Liver (tissue), 9 donors: ENCODE measurements around the gene DR1. TPM values are rescaled to one million over a fixed set of nuclear protein-coding genes. Genes with fewer than 3 reads are reported as not detected.

Source experiments
- DNase-seq: peaks from one replicate; pipeline ENCODE4 v3.0.0-alpha.2; 2017; ENCODE audit warnings: low spot score
- H3K27ac ChIP-seq, 2 donors: one replicate each; pipeline ENCODE4 v1.7.0; 2013; ENCODE audit warnings: inconsistent platforms in 2 of 2, low read length in 2 of 2, control low read depth in 1 of 2, low read depth in 1 of 2, mild to moderate bottlenecking in 1 of 2
- H3K27me3 ChIP-seq, 4 donors: one replicate each; pipeline versions ENCODE4 v1.6.1 to v1.7.0; 2013; ENCODE audit warnings: low read length in 3 of 4, inconsistent platforms in 1 of 4, mild to moderate bottlenecking in 1 of 4, moderate library complexity in 1 of 4; ENCODE audit not compliant: control insufficient read depth in 4 of 4, insufficient read depth in 4 of 4
- H3K36me3 ChIP-seq, 4 donors: one replicate each; pipeline versions ENCODE4 v1.6.1 to v1.7.0; 2013; ENCODE audit warnings: low read length in 3 of 4, mild to moderate bottlenecking in 3 of 4, low read depth in 1 of 4, moderate library complexity in 1 of 4; ENCODE audit not compliant: control insufficient read depth in 4 of 4, insufficient read depth in 3 of 4
- H3K4me1 ChIP-seq, 4 donors: one replicate each; pipeline versions ENCODE4 v1.6.1 to v1.7.0; 2013; ENCODE audit warnings: low read length in 3 of 4, mild to moderate bottlenecking in 3 of 4, moderate library complexity in 1 of 4; ENCODE audit not compliant: control insufficient read depth in 4 of 4, insufficient read depth in 4 of 4
- H3K4me3 ChIP-seq, 3 donors: one replicate each; pipeline versions ENCODE4 v1.6.1 to v1.7.0; 2013; ENCODE audit warnings: low read length in 3 of 3, control low read depth in 1 of 3, low read depth in 1 of 3, mild to moderate bottlenecking in 1 of 3
- H3K9ac ChIP-seq, 2 donors: one replicate each; pipeline ENCODE4 v1.7.0; 2013; ENCODE audit warnings: low read length in 2 of 2, mild to moderate bottlenecking in 2 of 2, moderate library complexity in 2 of 2, control low read depth in 1 of 2, low read depth in 1 of 2
- H3K9me3 ChIP-seq, 4 donors: one replicate each; pipeline versions ENCODE4 v1.6.1 to v1.7.0; 2013; ENCODE audit warnings: low read length in 3 of 4; ENCODE audit not compliant: control insufficient read depth in 4 of 4
- EGR1 ChIP-seq, 2 donors: IDR thresholded peaks; 2 replicates each; pipeline ENCODE4 v1.6.1; 2016 to 2018; ENCODE audit warnings: antibody characterized with exemption in 2 of 2, low read depth in 2 of 2
- FOXA1 ChIP-seq: IDR thresholded peaks from 2 replicates; pipeline ENCODE4 v1.6.1; 2016; ENCODE audit warnings: antibody characterized with exemption
- FOXA2 ChIP-seq: IDR thresholded peaks from 2 replicates; pipeline ENCODE4 v1.6.1; 2016; ENCODE audit warnings: antibody characterized with exemption
- GABPA ChIP-seq, 2 donors: IDR thresholded peaks in 1 of 2; conservative IDR thresholded peaks in 1 of 2; 2 replicates each; pipeline ENCODE4 v1.6.1; 2016; ENCODE audit warnings: antibody characterized with exemption in 2 of 2, mild to moderate bottlenecking in 1 of 2, moderate library complexity in 1 of 2
- HNF4G ChIP-seq: IDR thresholded peaks from 2 replicates; pipeline ENCODE4 v1.6.1; 2016; ENCODE audit warnings: antibody characterized with exemption
- JUND ChIP-seq, 2 donors: IDR thresholded peaks; 2 replicates each; pipeline ENCODE4 v1.6.1; 2016; ENCODE audit warnings: antibody characterized with exemption in 2 of 2
- NR2F2 ChIP-seq: IDR thresholded peaks from 2 replicates; pipeline ENCODE4 v1.6.1; 2016; ENCODE audit warnings: antibody characterized with exemption
- RAD21 ChIP-seq, 2 donors: IDR thresholded peaks; 2 replicates each; pipeline ENCODE4 v1.6.1; 2016; ENCODE audit warnings: antibody characterized with exemption in 2 of 2, mild to moderate bottlenecking in 2 of 2
- RXRA ChIP-seq, 2 donors: IDR thresholded peaks; 2 replicates each; pipeline ENCODE4 v1.6.1; 2017 to 2018; ENCODE audit warnings: antibody characterized with exemption in 2 of 2, mild to moderate bottlenecking in 1 of 2
- SP1 ChIP-seq: IDR thresholded peaks from 2 replicates; pipeline ENCODE4 v1.6.1; 2018; ENCODE audit warnings: antibody characterized with exemption, mild to moderate bottlenecking
- YY1 ChIP-seq: IDR thresholded peaks from 2 replicates; pipeline ENCODE4 v1.6.1; 2016; ENCODE audit warnings: antibody characterized with exemption, mild to moderate bottlenecking
- WGBS: extraction: QIAGEN DNeasy Blood & Tissue Kit; methylation state at CpG from one replicate; pipeline ENCODE4 v1.1.7; 2013; 5-methylcytosine and 5-hydroxymethylcytosine counted together
- polyA plus RNA-seq, 2 donors: library from polyadenylated mRNA; stranded (reverse) in 1 of 2; unstranded in 1 of 2; fragments of 200-250 nt in 1 of 2; fragments of >200 nt in 1 of 2; fragmentation: Nextera tagmentation in 1 of 2; extraction: Ambion mirVana in 1 of 2; gene quantifications; one replicate each; pipeline versions ENCODE4 v1.2.1 to v1.2.3, GENCODE V29; 2013 to 2015
- total RNA-seq, 2 donors: library from RNA; depleted of rRNA; stranded (reverse); fragments of >200 nt; gene quantifications; one replicate each; pipeline ENCODE4 v1.2.3, GENCODE V29; 2014
- TF ChIP-seq, protein P1 (sequence below): IDR thresholded peaks from 2 replicates; pipeline ENCODE4 v1.6.1; 2016; ENCODE audit warnings: antibody characterized with exemption
- TF ChIP-seq, protein P2 (sequence below): IDR thresholded peaks from 2 replicates; pipeline ENCODE4 v1.6.1; 2016; ENCODE audit warnings: antibody characterized with exemption
- TF ChIP-seq, protein P3 (sequence below): IDR thresholded peaks from 2 replicates; pipeline ENCODE4 v1.6.1; 2016; ENCODE audit warnings: antibody characterized with exemption, mild to moderate bottlenecking
- TF ChIP-seq, protein P4 (sequence below): fragments of 150-350 bp; IDR thresholded peaks from 2 replicates; pipeline ENCODE4 v1.5.1; 2017; ENCODE audit warnings: improper control_type of control experiment, low read depth, low read length; ENCODE audit not compliant: missing input control
- donor health status: healthy.
- donor health status: healthy.
- donor health status: healthy.
- donor health status: healthy.
- donor health status: healthy.

The DR1 gene
- total and polyA plus RNA-seq, 4 donors, result 9.4 to 20.5 (median 12.2) TPM

DNA sequence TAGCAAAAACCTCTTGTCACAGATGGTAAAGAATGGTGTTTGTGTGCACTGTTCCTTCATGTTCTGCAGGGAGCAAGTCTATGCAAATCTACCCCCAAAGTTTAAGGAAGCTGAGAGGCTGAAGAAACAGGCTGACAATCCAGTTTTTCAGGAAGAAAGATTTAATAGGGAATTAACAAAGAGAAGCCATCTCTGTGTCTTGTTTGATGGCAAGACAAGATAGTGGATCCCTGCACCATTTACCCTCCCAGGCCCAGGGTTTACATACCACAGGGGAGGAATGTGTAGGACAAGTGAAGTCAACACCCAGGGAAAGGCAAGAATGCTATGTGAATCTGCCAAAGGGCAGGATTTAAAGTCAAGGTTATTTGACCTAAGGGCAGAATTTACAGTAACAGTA, 54.1 kb downstream of the DR1 start:
- H3K4me3 ChIP-seq, result no peak overlapping the region
- no peaks in the 10 kb centered on the region for H3K27me3 ChIP-seq
- TF ChIP-seq GABPA (IDR thresholded peaks at IDR 0.05 in 1 of 2, conservative IDR thresholded peaks at IDR 0.05 in 1 of 2) (no peak), JUND (IDR thresholded peaks at IDR 0.05) (no peak), YY1 (no peak), SP1 (no peak), FOXA2 (no peak), HNF4G (no peak), RAD21 (IDR thresholded peaks at IDR 0.05) (no peak), FOXA1 (no peak), RXRA (IDR thresholded peaks at IDR 0.05) (no peak)
- TF ChIP-seq, protein P1, sequence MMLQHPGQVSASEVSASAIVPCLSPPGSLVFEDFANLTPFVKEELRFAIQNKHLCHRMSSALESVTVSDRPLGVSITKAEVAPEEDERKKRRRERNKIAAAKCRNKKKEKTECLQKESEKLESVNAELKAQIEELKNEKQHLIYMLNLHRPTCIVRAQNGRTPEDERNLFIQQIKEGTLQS, result no peak
- TF ChIP-seq, protein P2, sequence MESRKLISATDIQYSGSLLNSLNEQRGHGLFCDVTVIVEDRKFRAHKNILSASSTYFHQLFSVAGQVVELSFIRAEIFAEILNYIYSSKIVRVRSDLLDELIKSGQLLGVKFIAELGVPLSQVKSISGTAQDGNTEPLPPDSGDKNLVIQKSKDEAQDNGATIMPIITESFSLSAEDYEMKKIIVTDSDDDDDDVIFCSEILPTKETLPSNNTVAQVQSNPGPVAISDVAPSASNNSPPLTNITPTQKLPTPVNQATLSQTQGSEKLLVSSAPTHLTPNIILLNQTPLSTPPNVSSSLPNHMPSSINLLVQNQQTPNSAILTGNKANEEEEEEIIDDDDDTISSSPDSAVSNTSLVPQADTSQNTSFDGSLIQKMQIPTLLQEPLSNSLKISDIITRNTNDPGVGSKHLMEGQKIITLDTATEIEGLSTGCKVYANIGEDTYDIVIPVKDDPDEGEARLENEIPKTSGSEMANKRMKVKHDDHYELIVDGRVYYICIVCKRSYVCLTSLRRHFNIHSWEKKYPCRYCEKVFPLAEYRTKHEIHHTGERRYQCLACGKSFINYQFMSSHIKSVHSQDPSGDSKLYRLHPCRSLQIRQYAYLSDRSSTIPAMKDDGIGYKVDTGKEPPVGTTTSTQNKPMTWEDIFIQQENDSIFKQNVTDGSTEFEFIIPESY, result no peak
- TF ChIP-seq, protein P3, sequence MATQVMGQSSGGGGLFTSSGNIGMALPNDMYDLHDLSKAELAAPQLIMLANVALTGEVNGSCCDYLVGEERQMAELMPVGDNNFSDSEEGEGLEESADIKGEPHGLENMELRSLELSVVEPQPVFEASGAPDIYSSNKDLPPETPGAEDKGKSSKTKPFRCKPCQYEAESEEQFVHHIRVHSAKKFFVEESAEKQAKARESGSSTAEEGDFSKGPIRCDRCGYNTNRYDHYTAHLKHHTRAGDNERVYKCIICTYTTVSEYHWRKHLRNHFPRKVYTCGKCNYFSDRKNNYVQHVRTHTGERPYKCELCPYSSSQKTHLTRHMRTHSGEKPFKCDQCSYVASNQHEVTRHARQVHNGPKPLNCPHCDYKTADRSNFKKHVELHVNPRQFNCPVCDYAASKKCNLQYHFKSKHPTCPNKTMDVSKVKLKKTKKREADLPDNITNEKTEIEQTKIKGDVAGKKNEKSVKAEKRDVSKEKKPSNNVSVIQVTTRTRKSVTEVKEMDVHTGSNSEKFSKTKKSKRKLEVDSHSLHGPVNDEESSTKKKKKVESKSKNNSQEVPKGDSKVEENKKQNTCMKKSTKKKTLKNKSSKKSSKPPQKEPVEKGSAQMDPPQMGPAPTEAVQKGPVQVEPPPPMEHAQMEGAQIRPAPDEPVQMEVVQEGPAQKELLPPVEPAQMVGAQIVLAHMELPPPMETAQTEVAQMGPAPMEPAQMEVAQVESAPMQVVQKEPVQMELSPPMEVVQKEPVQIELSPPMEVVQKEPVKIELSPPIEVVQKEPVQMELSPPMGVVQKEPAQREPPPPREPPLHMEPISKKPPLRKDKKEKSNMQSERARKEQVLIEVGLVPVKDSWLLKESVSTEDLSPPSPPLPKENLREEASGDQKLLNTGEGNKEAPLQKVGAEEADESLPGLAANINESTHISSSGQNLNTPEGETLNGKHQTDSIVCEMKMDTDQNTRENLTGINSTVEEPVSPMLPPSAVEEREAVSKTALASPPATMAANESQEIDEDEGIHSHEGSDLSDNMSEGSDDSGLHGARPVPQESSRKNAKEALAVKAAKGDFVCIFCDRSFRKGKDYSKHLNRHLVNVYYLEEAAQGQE, result no peak
- TF ChIP-seq, protein P4, sequence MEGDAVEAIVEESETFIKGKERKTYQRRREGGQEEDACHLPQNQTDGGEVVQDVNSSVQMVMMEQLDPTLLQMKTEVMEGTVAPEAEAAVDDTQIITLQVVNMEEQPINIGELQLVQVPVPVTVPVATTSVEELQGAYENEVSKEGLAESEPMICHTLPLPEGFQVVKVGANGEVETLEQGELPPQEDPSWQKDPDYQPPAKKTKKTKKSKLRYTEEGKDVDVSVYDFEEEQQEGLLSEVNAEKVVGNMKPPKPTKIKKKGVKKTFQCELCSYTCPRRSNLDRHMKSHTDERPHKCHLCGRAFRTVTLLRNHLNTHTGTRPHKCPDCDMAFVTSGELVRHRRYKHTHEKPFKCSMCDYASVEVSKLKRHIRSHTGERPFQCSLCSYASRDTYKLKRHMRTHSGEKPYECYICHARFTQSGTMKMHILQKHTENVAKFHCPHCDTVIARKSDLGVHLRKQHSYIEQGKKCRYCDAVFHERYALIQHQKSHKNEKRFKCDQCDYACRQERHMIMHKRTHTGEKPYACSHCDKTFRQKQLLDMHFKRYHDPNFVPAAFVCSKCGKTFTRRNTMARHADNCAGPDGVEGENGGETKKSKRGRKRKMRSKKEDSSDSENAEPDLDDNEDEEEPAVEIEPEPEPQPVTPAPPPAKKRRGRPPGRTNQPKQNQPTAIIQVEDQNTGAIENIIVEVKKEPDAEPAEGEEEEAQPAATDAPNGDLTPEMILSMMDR, result no peak
- H3K9me3 ChIP-seq, result no peaks in the 10 kb centered on the region
- no peak overlapping the region for H3K27ac ChIP-seq
- no peaks in the 10 kb centered on the region for H3K36me3 ChIP-seq
- H3K9ac ChIP-seq, result no peak overlapping the region
- DNase-seq, result no peak
- no peaks in the 10 kb centered on the region for H3K4me1 ChIP-seq

DNA sequence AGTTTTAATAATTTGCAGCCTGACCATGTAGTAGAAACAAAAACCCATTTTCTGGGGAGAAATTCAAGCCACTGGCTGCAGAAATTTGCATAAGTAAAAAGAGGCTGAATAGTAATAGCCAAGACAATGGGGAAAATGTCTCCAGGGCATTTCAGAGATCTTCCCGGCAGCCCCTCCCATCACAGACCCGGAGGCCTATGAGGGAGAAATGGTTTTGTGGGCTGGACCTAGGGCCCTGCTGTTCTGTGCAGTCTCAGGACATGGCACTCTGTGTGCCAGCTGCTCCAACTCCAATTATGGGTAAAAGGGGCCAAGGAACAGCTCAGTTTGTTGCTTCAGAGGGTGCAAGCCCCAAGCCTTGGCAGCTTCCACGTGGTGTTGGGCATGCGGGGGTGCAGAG, 62.5 kb downstream of the DR1 start:
- no peak overlapping the region for H3K9ac ChIP-seq
- no peak for DNase-seq
- no peak overlapping the region for H3K4me3 ChIP-seq
- no peaks in the 10 kb centered on the region for H3K4me1 ChIP-seq
- no peaks in the 10 kb centered on the region for H3K9me3 ChIP-seq
- no peaks in the 10 kb centered on the region for H3K36me3 ChIP-seq
- H3K27ac ChIP-seq, result no peak overlapping the region
- no peaks in the 10 kb centered on the region for H3K27me3 ChIP-seq
- WGBS, result 90% methylated on average over 4 of the region's 4 CpGs
- no peak for TF ChIP-seq FOXA2
- TF ChIP-seq EGR1 (IDR thresholded peaks at IDR 0.05; ENCODE audit: low read depth in 2 of 2), result no peak
- TF ChIP-seq YY1, result no peak
- no peak for TF ChIP-seq HNF4G
- TF ChIP-seq RAD21 (IDR thresholded peaks at IDR 0.05), result no peak
- TF ChIP-seq, protein P1, result no peak
- TF ChIP-seq FOXA1, result no peak
- TF ChIP-seq, protein P4, result no peak
- TF ChIP-seq, protein P2, result no peak
- TF ChIP-seq, protein P3, result no peak
- TF ChIP-seq NR2F2, result no peak
- TF ChIP-seq JUND (IDR thresholded peaks at IDR 0.05), result no peak
- no peak for TF ChIP-seq RXRA (IDR thresholded peaks at IDR 0.05)
